ENCODE measurements around the gene LRP10.
A peak's percentile ranks its signal among the peaks of the same experiment; 100 is the strongest.
"Not testable (repeated sequence)": the region's sequence is repeated elsewhere in the genome, so short reads cannot be mapped to it uniquely, and the experiment has no call there.

Gene LRP10

GRCh38 chr14:22910916-22911315 is 39.4 kb downstream of the LRP10 start:
- no peak for DNase-seq (ENCODE audit: insufficient read length, low spot score)
- FAIRE-seq: no peak
- TF ChIP-seq PAX5 (IDR thresholded peaks at IDR 0.05; ENCODE audit: insufficient read depth, low read length, severe bottlenecking): no peak

GRCh38 chr14:22914836-22915235 is 43.3 kb downstream of the LRP10 start:
- DNase-seq (ENCODE audit: insufficient read length, low spot score); FAIRE-seq: not testable (repeated sequence)

- TF ChIP-seq POLR2A (IDR thresholded peaks at IDR 0.05; ENCODE audit: low read depth, low read length): no peak
- no peak for TF ChIP-seq TAF1 (IDR thresholded peaks at IDR 0.05; ENCODE audit: low read depth, low read length)
- TF ChIP-seq POU2F2 (IDR thresholded peaks at IDR 0.05; ENCODE audit: low read depth, low read length): no peak
- TF ChIP-seq POLR2AphosphoS5 (IDR thresholded peaks at IDR 0.05; ENCODE audit: low read depth, low read length): peak; percentile 28; the same call in 1 of the 2 replicates
- DNase-seq (ENCODE audit: insufficient read length, low spot score) (no peak), FAIRE-seq (no peak)
These were observed 44.5 kb downstream of the LRP10 start for GRCh38 chr14:22915886-22916521.

- TF ChIP-seq TAF1 (IDR thresholded peaks at IDR 0.05; ENCODE audit: low read depth, low read length) (peak; percentile 61; the same call in 1 of the 2 replicates), PAX5 (IDR thresholded peaks at IDR 0.05; ENCODE audit: insufficient read depth, low read length, severe bottlenecking) (no peak), SPI1 (IDR thresholded peaks at IDR 0.05; ENCODE audit: low read depth, low read length) (no peak), POLR2A (IDR thresholded peaks at IDR 0.05; ENCODE audit: low read depth, low read length) (peak; percentile 85), POLR2AphosphoS5 (IDR thresholded peaks at IDR 0.05; ENCODE audit: low read depth, low read length) (peak; percentile 86), POU2F2 (IDR thresholded peaks at IDR 0.05; ENCODE audit: low read depth, low read length) (peak; percentile 57; the same call in 1 of the 2 replicates)
- peak; percentile 76 for DNase-seq (ENCODE audit: insufficient read length, low spot score)
- peak; percentile 94 for FAIRE-seq
These were observed 47.5 kb downstream of the LRP10 start, which contains the start of gene RBM23 for GRCh38 chr14:22918804-22919600. Gene RBM23 (minus strand): TSS chr14:22919149.

- no peak for FAIRE-seq
- TF ChIP-seq POLR2AphosphoS5 (IDR thresholded peaks at IDR 0.05; ENCODE audit: low read depth, low read length) (no peak), PAX5 (IDR thresholded peaks at IDR 0.05; ENCODE audit: insufficient read depth, low read length, severe bottlenecking) (no peak), SPI1 (IDR thresholded peaks at IDR 0.05; ENCODE audit: low read depth, low read length) (no peak), POU2F2 (IDR thresholded peaks at IDR 0.05; ENCODE audit: low read depth, low read length) (no peak), POLR2A (IDR thresholded peaks at IDR 0.05; ENCODE audit: low read depth, low read length) (no peak), TAF1 (IDR thresholded peaks at IDR 0.05; ENCODE audit: low read depth, low read length) (no peak)
- DNase-seq (ENCODE audit: insufficient read length, low spot score): no peak
These were observed 48.0 kb downstream of the LRP10 start for GRCh38 chr14:22919601-22919921.

- FAIRE-seq (no peak), DNase-seq (ENCODE audit: insufficient read length, low spot score) (no peak)
- TF ChIP-seq POLR2A (IDR thresholded peaks at IDR 0.05; ENCODE audit: low read depth, low read length) (no peak), POU2F2 (IDR thresholded peaks at IDR 0.05; ENCODE audit: low read depth, low read length) (no peak), TAF1 (IDR thresholded peaks at IDR 0.05; ENCODE audit: low read depth, low read length) (no peak), POLR2AphosphoS5 (IDR thresholded peaks at IDR 0.05; ENCODE audit: low read depth, low read length) (no peak)
These were observed 49.2 kb downstream of the LRP10 start for GRCh38 chr14:22920697-22921096.

GRCh38 chr14:22922294-22922693 is 50.8 kb downstream of the LRP10 start:
- DNase-seq (ENCODE audit: insufficient read length, low spot score) (no peak), FAIRE-seq (no peak)
- TF ChIP-seq SPI1 (IDR thresholded peaks at IDR 0.05; ENCODE audit: low read depth, low read length) (no peak), PAX5 (IDR thresholded peaks at IDR 0.05; ENCODE audit: insufficient read depth, low read length, severe bottlenecking) (no peak), TAF1 (IDR thresholded peaks at IDR 0.05; ENCODE audit: low read depth, low read length) (no peak), POLR2AphosphoS5 (IDR thresholded peaks at IDR 0.05; ENCODE audit: low read depth, low read length) (no peak), POLR2A (IDR thresholded peaks at IDR 0.05; ENCODE audit: low read depth, low read length) (no peak), POU2F2 (IDR thresholded peaks at IDR 0.05; ENCODE audit: low read depth, low read length) (no peak)

- no peak for FAIRE-seq
- TF ChIP-seq PAX5 (IDR thresholded peaks at IDR 0.05; ENCODE audit: insufficient read depth, low read length, severe bottlenecking): no peak
- TF ChIP-seq POLR2A (IDR thresholded peaks at IDR 0.05; ENCODE audit: low read depth, low read length): no peak
- no peak for TF ChIP-seq TAF1 (IDR thresholded peaks at IDR 0.05; ENCODE audit: low read depth, low read length)
- no peak for TF ChIP-seq POLR2AphosphoS5 (IDR thresholded peaks at IDR 0.05; ENCODE audit: low read depth, low read length)
- no peak for TF ChIP-seq POU2F2 (IDR thresholded peaks at IDR 0.05; ENCODE audit: low read depth, low read length)
- no peak for TF ChIP-seq SPI1 (IDR thresholded peaks at IDR 0.05; ENCODE audit: low read depth, low read length)
These were observed 52.2 kb downstream of the LRP10 start for GRCh38 chr14:22923746-22924145.

GRCh38 chr14:22925513-22925912 is 54.0 kb downstream of the LRP10 start:
- no peak for DNase-seq (ENCODE audit: insufficient read length, low spot score)
- no peak for FAIRE-seq
- TF ChIP-seq SPI1 (IDR thresholded peaks at IDR 0.05; ENCODE audit: low read depth, low read length) (no peak), PAX5 (IDR thresholded peaks at IDR 0.05; ENCODE audit: insufficient read depth, low read length, severe bottlenecking) (no peak), POLR2A (IDR thresholded peaks at IDR 0.05; ENCODE audit: low read depth, low read length) (no peak), POLR2AphosphoS5 (IDR thresholded peaks at IDR 0.05; ENCODE audit: low read depth, low read length) (no peak), POU2F2 (IDR thresholded peaks at IDR 0.05; ENCODE audit: low read depth, low read length) (no peak), TAF1 (IDR thresholded peaks at IDR 0.05; ENCODE audit: low read depth, low read length) (no peak)

More at GRCh38 chr14:22923746-22924145, 52.2 kb downstream of the LRP10 start:
- no peak for DNase-seq (ENCODE audit: insufficient read length, low spot score)

GRCh38 chr14:22926316-22926715 is 54.8 kb downstream of the LRP10 start:
- DNase-seq (ENCODE audit: insufficient read length, low spot score): no peak
- TF ChIP-seq SPI1 (IDR thresholded peaks at IDR 0.05; ENCODE audit: low read depth, low read length): no peak
- TF ChIP-seq POLR2A (IDR thresholded peaks at IDR 0.05; ENCODE audit: low read depth, low read length): no peak
- no peak for TF ChIP-seq POLR2AphosphoS5 (IDR thresholded peaks at IDR 0.05; ENCODE audit: low read depth, low read length)
- TF ChIP-seq PAX5 (IDR thresholded peaks at IDR 0.05; ENCODE audit: insufficient read depth, low read length, severe bottlenecking): no peak
- no peak for TF ChIP-seq POU2F2 (IDR thresholded peaks at IDR 0.05; ENCODE audit: low read depth, low read length)
- TF ChIP-seq TAF1 (IDR thresholded peaks at IDR 0.05; ENCODE audit: low read depth, low read length): no peak
- no peak for FAIRE-seq
